ENCODE measurements around the gene PARD3.
A peak's percentile ranks its signal among the peaks of the same experiment; 100 is the strongest.

Gene PARD3

DNA sequence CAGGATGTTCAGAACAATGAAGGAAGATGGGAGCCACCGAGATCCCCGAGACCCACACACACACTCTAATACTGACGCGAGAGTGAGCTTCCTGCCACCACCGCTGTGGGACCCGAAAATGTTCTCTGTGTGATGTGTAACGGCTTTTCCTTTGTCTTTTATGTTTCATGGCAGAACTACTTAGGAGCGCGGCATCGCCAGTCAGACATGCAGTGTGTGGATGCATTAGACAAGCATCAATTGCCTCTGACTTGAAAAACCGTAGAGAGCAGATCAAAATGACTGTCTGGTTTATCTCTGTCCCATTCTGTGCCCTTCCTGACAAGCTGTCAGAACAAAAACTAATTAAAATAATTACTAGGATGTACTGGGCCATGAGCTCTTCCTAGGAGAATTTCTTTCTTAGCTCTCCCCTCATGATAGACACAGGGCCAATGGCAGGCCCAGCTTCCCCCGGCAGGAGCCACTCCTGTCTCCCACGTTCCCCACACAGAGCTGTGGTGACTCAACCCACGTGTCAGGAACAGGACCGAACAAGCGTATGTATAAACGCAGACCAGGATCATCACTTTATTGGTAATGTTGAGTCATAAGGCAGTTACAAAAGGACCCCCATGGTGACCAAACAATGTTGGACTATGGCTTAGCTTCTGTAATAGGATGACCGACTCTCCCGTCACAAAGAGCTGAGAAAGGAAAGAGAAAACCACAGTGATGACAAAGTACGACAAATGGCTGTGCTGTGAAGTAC is 705.0 kb downstream of the PARD3 start:
- Histone ChIP-seq H3K27ac (ENCODE audit: poor library complexity, severe bottlenecking) (no peak overlapping the region), H3K27me3 (ENCODE audit: insufficient read depth, poor library complexity, severe bottlenecking) (no peaks in the 10 kb centered on the region)
- DNase-seq (ENCODE audit: low spot score) = no peak

DNA sequence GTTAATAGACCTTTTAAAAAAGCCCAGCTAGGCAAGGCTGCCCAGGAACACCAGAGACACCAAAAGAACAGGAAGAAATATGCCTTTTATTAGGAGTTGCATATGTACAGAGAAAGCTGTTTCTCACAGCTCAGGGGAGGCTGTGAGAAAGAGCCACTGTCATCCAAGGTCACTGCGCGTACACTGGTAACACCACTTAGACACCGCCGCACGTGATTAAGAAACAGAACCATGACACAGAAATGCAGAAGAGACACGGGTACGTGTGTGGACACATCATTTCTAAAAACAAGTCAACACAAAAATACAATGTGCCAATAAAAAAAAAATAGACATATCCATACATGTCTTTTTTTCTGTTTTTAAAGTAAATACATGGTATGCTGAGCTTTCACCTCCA is 705.6 kb downstream of the PARD3 start:
- H3K9me3 ChIP-seq (ENCODE audit: severe bottlenecking) = no peaks in the 10 kb centered on the region
- ATAC-seq (ENCODE audit: low read depth) (no peak), DNase-seq (ENCODE audit: low spot score) (no peak)
- no peaks in the 10 kb centered on the region for H3K27me3 ChIP-seq (ENCODE audit: insufficient read depth, poor library complexity, severe bottlenecking)
- no peaks in the 10 kb centered on the region for H3K4me1 ChIP-seq (ENCODE audit: insufficient read depth, poor library complexity, severe bottlenecking)
- H3K36me3 ChIP-seq (ENCODE audit: low read depth) = no peaks in the 10 kb centered on the region
- H3K27ac ChIP-seq (ENCODE audit: poor library complexity, severe bottlenecking) = no peak overlapping the region
- H3K4me3 ChIP-seq (ENCODE audit: severe bottlenecking) = no peak overlapping the region
- TF ChIP-seq, protein P1, sequence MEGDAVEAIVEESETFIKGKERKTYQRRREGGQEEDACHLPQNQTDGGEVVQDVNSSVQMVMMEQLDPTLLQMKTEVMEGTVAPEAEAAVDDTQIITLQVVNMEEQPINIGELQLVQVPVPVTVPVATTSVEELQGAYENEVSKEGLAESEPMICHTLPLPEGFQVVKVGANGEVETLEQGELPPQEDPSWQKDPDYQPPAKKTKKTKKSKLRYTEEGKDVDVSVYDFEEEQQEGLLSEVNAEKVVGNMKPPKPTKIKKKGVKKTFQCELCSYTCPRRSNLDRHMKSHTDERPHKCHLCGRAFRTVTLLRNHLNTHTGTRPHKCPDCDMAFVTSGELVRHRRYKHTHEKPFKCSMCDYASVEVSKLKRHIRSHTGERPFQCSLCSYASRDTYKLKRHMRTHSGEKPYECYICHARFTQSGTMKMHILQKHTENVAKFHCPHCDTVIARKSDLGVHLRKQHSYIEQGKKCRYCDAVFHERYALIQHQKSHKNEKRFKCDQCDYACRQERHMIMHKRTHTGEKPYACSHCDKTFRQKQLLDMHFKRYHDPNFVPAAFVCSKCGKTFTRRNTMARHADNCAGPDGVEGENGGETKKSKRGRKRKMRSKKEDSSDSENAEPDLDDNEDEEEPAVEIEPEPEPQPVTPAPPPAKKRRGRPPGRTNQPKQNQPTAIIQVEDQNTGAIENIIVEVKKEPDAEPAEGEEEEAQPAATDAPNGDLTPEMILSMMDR (IDR thresholded peaks at IDR 0.05; ENCODE audit: poor library complexity, severe bottlenecking) = no peak

More for the DNA sequence above, 705.0 kb downstream of the PARD3 start:
- Histone ChIP-seq H3K36me3 (ENCODE audit: low read depth) (no peaks in the 10 kb centered on the region), H3K4me1 (ENCODE audit: insufficient read depth, poor library complexity, severe bottlenecking) (no peaks in the 10 kb centered on the region), H3K4me3 (ENCODE audit: severe bottlenecking) (no peak overlapping the region), H3K9me3 (ENCODE audit: severe bottlenecking) (no peaks in the 10 kb centered on the region)
- TF ChIP-seq, protein P1 (IDR thresholded peaks at IDR 0.05; ENCODE audit: poor library complexity, severe bottlenecking) = no peak
- peak; percentile 90 for ATAC-seq (ENCODE audit: low read depth)

DNA sequence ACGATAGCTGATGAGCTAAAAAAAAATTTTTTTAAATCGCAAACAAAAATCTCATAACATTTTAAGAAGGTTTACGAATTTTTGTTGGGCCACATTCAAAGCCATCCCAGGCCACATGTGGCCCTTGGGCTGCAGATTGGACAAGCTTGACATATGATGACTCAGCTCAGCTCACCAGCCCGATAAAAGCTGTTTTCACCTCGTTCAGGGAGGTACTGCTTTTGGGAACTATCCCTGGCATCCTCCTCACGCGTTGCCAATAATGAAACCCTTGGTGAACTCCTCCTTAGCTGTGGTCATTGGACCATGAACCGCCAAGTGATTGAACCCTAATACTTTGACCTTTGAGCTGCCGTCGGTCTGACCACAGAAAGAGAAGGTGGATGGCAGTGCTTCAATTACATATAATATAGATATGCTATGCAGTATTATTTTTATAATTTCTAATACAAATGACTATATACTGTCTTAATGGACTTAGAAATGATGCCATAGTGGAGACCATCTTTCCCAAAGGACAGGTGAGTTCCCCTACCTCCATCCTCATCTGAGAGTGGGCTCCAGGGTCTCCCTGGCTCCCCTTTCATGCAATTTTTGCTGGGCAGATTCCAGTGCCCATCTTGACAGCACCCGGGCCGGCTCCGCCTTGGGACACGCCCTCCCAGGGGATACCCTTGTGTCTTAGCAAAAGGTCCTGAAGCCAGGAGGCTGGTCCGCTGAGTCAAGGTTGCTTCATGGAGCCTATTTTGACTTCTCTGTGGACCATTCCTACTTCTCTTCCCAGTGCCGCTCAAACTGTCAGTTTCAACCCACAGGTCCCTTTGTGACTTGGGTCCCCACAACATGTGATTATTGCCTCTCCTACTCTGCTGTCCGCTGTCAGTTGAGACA is 707.2 kb downstream of the PARD3 start:
- no peak overlapping the region for H3K4me3 ChIP-seq (ENCODE audit: severe bottlenecking)
- DNase-seq (ENCODE audit: low spot score) (no peak), ATAC-seq (ENCODE audit: low read depth) (no peak)
- H3K27me3 ChIP-seq (ENCODE audit: insufficient read depth, poor library complexity, severe bottlenecking) = no peaks in the 10 kb centered on the region
- TF ChIP-seq, protein P1 (IDR thresholded peaks at IDR 0.05; ENCODE audit: poor library complexity, severe bottlenecking) = no peak
- no peaks in the 10 kb centered on the region for H3K9me3 ChIP-seq (ENCODE audit: severe bottlenecking)
- no peak overlapping the region for H3K27ac ChIP-seq (ENCODE audit: poor library complexity, severe bottlenecking)
- H3K36me3 ChIP-seq (ENCODE audit: low read depth) = no peaks in the 10 kb centered on the region
- H3K4me1 ChIP-seq (ENCODE audit: insufficient read depth, poor library complexity, severe bottlenecking) = no peaks in the 10 kb centered on the region

DNA sequence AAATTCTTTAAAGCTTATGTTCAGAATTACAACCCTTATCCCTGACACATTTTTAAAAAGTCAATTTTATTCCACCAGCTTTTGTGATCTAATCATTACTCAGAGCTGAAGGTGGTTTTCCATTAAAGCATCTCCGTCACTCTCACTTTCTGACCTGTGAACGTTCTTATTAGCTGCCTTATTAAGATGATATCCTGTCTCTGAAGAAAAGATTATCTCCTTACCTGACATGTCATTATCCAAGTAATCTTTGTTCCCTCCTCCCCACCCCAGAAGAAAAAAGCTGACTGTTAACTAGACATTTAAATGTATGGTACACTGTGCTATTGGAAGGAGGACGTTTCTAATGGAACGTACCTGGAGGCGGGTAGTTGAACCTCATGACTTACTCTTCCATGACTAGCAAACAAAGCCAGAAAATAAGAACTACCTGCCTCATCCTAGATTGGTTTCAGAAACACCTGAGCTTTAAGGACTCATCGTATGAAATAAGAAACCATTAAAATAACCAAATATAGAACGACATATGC is 708.7 kb downstream of the PARD3 start:
- no peak for ATAC-seq (ENCODE audit: low read depth)

More for the DNA sequence above, 708.7 kb downstream of the PARD3 start:
- Histone ChIP-seq H3K36me3 (ENCODE audit: low read depth) (no peaks in the 10 kb centered on the region), H3K27me3 (ENCODE audit: insufficient read depth, poor library complexity, severe bottlenecking) (no peaks in the 10 kb centered on the region), H3K9me3 (ENCODE audit: severe bottlenecking) (no peaks in the 10 kb centered on the region), H3K27ac (ENCODE audit: poor library complexity, severe bottlenecking) (no peak overlapping the region), H3K4me3 (ENCODE audit: severe bottlenecking) (no peak overlapping the region), H3K4me1 (ENCODE audit: insufficient read depth, poor library complexity, severe bottlenecking) (no peaks in the 10 kb centered on the region)
- no peak for DNase-seq (ENCODE audit: low spot score)
- TF ChIP-seq, protein P1 (IDR thresholded peaks at IDR 0.05; ENCODE audit: poor library complexity, severe bottlenecking) = no peak
